WERI-Rb-1 (cell line): ENCODE data around the gene MAP3K19.

Experiments
- DNase-seq: peaks from one replicate; pipeline ENCODE4 v3.0.0-alpha.2; 2020
- H3K27ac ChIP-seq: fragments of 250-450 bp; sonication (Bioruptor Pico); 2 replicates; pipeline ENCODE4 v1.5.1; 2020; ENCODE audit warnings: mild to moderate bottlenecking, moderate library complexity
- H3K27me3 ChIP-seq: fragments of 250-450 bp; sonication (Bioruptor Pico); 2 replicates; pipeline ENCODE4 v1.5.1; 2021; ENCODE audit warnings: mild to moderate bottlenecking, low read depth, moderate library complexity; ENCODE audit not compliant: insufficient read depth, severe bottlenecking
- H3K36me3 ChIP-seq: fragments of 250-450 bp; sonication (Bioruptor Pico); 2 replicates; pipeline ENCODE4 v1.5.1; 2020; ENCODE audit warnings: mild to moderate bottlenecking, moderate library complexity
- H3K4me3 ChIP-seq: 2 replicates; pipeline ENCODE4 v1.5.1; 2011; ENCODE audit warnings: low read depth, mild to moderate bottlenecking, control low read depth, low read length
- H3K9me3 ChIP-seq: fragments of 250-450 bp; sonication (Bioruptor Pico); 2 replicates; pipeline ENCODE4 v1.5.1; 2021; ENCODE audit warnings: mild to moderate bottlenecking, moderate library complexity; ENCODE audit not compliant: severe bottlenecking
- TF ChIP-seq, protein P1 (sequence below): IDR thresholded peaks from 2 replicates; pipeline ENCODE4 v1.5.1; 2011; ENCODE audit warnings: low read depth, mild to moderate bottlenecking, control low read depth, inconsistent platforms, low read length

Gene MAP3K19

DNA sequence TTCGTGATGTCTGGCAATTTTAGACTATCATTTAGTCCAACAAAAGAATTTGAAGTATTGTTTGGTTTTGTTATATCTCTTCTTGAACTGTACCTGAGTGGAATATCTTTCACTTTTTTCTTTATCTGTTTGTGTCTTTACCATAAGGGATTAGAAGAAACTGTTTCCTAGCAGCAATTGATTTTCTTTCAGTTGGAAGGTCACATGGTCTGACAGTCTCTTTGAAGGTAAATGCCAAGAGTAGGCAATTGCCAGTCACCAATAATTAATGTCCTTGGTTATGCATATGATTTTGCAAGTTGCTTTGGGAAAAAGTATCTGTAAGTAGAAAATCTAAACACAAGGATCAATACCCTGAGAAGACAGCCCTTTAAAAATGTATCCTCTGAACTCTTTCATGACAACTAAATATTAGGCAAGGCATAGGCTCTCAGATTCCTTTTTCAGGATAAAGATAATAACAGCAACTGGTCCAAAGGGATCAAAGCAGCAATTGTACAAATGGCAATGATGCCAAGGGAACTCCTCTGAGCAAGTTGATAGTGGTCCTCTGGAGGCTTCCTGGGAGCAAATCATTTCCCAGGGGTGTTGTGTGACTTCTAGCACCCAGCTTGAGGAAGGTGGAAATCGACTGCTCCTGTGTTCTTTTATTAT, 17.6 kb downstream of the MAP3K19 start:
- TF ChIP-seq, protein P1, sequence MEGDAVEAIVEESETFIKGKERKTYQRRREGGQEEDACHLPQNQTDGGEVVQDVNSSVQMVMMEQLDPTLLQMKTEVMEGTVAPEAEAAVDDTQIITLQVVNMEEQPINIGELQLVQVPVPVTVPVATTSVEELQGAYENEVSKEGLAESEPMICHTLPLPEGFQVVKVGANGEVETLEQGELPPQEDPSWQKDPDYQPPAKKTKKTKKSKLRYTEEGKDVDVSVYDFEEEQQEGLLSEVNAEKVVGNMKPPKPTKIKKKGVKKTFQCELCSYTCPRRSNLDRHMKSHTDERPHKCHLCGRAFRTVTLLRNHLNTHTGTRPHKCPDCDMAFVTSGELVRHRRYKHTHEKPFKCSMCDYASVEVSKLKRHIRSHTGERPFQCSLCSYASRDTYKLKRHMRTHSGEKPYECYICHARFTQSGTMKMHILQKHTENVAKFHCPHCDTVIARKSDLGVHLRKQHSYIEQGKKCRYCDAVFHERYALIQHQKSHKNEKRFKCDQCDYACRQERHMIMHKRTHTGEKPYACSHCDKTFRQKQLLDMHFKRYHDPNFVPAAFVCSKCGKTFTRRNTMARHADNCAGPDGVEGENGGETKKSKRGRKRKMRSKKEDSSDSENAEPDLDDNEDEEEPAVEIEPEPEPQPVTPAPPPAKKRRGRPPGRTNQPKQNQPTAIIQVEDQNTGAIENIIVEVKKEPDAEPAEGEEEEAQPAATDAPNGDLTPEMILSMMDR = no peak
- Histone ChIP-seq H3K36me3 (no peaks in the 10 kb centered on the region), H3K27ac (no peak overlapping the region), H3K27me3 (no peaks in the 10 kb centered on the region), H3K4me3 (no peak overlapping the region), H3K9me3 (peaks cover 3% of the 10 kb centered on the region)
- no peak for DNase-seq

DNA sequence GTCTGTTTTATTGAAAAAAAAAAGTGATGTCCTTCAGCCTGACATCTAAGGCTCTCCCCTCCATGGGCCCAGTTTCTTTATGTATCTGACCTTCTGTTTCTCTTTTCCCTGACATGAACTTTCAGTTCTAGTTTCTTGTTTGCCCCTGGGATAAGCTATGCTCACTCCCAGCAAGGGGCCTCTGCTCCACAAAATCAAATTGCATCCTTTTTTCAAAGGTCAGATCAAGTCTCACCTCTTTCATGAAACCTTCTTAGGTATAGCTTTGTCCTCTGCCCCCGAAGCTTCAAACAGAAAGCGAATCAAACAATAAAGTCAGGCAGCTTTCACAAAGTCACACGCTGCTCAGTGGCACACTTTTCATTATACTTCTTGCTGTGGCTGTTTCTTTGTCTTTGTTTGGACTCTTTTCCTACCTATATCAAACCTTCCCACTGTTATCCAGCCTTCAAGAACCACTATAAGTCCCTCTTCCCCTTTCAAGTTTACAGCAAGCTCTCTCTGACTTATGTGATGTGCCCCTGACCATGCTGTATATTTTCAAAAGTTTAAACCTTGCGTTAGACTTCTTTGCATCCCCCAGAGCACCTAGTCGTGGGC, 23.3 kb downstream of the MAP3K19 start:
- DNase-seq = no peak
- Histone ChIP-seq H3K4me3 (no peak overlapping the region), H3K36me3 (no peaks in the 10 kb centered on the region), H3K27me3 (no peaks in the 10 kb centered on the region), H3K9me3 (no peaks in the 10 kb centered on the region), H3K27ac (no peak overlapping the region)
- TF ChIP-seq, protein P1 = no peak

DNA sequence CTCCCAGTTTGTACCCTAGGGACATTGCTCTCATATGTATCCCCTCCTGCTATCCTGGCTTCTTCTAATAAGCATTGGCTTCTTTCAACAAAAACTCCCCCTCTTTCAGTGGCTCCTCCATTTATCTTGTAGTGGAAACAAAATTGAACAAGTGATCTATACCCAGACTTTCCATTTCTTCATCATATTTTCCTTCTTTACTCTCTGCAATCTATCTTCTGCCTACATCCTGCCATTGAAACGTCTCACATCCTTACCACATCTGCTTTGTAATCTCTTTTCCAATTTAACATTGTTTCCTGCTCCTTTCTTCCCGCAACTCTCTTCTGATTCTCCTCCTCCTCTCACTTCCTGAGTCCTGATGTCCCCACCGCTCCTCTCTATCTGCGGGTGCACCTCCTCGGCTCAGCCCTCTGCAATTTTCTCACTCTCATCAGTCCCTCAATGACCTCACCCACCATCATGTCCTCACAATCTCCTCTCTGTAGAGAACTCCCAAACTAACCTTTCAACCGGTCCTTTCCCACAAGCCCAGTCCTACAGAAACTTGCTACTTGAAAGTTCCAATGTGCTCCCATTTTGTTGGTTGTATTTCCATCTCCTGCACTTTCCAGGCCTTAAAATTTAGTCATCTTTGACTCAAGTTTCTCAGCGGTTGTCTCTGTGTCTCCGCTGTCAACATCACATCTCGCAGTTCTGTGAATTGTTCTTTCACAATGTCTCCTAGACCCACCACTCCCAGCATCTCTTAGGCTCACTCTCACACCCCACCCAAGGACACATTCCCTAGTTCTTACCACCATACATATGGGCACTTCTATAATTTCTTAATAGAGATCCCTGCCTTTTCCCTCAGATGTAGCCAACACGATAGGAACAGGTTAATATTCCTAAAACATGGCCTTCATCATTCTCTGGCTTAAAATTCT, 24.0 kb downstream of the MAP3K19 start:
- Histone ChIP-seq H3K9me3 (no peaks in the 10 kb centered on the region), H3K27ac (no peak overlapping the region), H3K36me3 (no peaks in the 10 kb centered on the region), H3K27me3 (no peaks in the 10 kb centered on the region), H3K4me3 (no peak overlapping the region)
- TF ChIP-seq, protein P1 = no peak
- DNase-seq = no peak

DNA sequence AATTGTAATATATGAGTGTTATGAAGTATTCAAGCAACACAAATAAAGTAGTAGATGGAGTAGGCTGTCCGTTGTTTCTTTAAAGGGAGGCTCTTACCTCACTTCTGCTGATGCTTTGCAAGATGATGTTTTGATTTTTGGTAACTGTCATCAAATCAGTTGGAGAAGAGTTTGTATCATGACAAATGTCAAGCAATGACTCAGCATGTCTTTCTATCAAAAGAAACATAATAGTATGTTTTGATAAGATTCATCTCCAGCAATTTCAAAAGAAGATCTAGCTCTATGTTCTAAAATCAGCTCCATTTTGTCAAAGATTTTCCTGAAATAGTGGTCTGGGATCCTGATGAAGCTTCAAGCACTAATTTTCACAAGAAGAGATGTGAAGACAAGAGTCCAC, 25.6 kb downstream of the MAP3K19 start:
- Histone ChIP-seq H3K4me3 (no peak overlapping the region), H3K27me3 (no peaks in the 10 kb centered on the region), H3K27ac (no peak overlapping the region), H3K36me3 (no peaks in the 10 kb centered on the region), H3K9me3 (no peaks in the 10 kb centered on the region)
- TF ChIP-seq, protein P1 = no peak
- DNase-seq = no peak

DNA sequence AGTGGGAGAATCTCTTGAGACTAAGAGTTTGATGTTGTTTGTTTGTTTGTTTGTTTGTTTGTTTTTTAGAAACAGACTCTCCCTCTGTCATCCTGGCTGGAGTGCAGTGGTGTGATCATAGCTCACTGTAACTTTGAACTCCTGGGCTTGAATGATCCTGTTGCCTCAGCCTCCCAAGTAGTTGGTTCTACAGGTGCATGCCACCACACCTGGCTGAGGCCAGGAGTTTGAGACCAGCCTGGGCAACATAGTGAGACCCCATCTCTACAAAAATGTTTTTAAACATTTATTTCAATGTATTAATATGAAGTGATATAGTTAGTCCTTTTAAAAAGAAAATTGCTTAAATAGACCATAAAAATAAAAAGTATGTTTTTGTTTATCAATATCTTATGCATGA, 35.6 kb downstream of the MAP3K19 start:
- Histone ChIP-seq H3K4me3 (no peak overlapping the region), H3K36me3 (no peaks in the 10 kb centered on the region), H3K27me3 (no peaks in the 10 kb centered on the region), H3K9me3 (peaks cover 10% of the 10 kb centered on the region), H3K27ac (no peak overlapping the region)
- TF ChIP-seq, protein P1 = no peak
- no peak for DNase-seq
